Measurements from ENCODE around the gene NUDT17.

Gene NUDT17

DNA sequence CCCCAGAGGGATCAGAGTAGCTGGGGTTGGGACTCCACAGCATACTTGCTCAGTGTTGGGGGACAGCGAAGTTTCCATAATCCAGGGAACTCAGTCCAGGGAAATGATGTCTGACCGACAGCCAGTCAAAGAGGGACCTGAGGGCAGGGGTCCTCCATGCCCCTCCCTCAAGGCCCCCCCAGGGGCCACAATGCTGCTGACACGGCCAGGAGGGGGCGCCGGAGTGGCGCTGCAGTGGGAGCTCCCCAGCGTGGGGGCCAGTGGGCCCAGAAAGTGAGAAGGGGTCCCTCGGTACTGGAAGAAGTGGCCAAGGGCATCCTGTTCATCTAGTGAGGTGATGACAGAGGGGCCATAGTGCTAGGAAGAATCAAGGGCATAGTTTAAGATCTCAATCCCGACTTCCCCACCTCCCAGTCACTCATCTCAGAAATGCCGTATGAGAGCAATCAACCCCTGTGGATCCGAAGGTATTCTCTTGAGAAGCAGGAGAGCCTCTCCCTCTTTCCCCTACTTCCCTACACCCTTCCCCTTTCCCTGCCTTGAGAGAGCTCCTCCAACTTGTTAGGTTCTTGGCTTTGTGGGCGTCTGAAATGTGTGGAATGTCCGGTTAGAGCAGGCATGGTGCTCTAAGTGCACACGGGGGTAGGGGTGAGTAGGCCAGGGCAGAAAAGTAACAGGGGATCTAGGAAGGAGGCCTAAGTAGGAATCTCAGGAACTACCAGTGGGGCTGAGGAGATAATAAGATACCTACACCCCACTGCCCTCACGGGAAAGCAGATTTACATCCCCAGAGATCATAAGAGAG lies 4.1 kb downstream of the NUDT17 start:
- no peak for DNase-seq

DNA sequence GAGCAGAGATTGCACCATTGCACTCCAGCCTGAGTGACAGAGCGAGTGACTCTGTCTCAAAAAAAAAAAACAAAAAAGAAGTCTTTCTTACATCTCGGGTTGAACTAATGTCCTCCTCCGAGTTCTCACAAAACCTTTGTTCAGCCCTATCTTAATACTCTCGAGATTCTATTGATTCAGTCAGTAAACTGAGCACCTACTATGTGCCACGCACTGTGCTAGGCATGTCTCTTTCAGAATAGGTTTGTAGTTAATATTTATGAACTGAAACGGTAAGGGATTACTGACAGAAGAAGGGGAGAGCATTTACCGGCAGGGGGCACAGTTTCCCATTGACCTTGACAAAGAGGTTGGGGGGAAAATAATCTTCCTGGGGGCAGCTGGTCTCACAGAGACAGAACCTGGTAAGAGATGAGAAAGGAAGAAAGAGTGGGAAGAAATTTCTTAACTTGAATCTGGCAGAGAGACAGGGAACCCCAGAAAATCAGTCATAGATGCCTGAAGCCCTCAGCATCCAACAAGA lies 10.1 kb downstream of the NUDT17 start:
- DNase-seq = no peak

DNA sequence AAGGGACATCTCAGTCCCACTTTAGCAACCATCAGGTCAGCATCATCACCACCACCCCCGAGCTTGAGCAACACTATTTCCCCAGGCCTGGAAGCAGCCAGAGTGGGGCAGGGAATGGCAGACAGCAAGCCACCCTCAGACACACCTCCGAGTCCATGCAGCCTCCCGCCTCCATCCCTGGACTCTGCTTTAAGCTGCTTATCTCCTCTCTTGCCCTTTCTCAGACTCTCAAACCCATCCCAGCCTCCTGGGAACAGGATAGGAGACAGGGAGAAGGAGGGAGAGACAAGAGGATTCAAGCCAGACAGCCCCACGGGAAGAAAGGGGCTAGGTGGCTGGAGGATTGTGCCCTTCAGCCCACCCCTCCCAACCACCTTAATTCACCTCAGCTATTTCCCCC lies 11.7 kb downstream of the NUDT17 start:
- DNase-seq = no peak

DNA sequence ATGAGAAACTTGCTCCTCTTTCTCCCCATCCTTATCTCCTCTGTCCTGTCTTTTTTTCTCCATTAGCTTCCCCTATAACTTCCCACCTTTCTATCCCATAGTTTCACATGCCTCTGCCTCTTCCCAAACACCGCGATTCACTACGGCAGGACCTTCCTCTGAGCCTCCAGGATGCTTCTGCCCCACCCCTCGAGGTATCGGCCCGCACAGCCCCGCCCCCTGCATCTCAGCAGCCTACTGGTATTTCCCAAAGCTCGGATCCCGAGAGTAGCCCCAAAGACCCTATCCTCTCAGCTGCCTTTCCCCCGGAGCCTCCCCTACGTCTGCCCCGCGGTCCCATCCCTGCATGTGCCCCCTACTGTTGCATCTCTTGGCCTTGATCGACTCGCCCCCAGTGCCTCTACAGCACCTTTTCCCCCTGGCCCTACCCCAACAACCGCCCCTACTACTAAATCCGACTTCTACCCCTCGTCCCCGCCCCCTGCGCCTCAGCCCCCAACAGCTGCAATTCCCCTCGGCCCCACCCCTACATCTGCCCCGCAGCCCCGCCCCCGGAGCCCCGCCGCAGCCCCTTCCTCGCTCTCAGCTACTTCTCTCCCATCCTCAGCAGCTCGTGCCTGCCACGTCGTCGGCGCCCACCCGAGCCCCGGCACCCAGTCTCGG lies 12.9 kb downstream of the NUDT17 start:
- no peak for DNase-seq

DNA sequence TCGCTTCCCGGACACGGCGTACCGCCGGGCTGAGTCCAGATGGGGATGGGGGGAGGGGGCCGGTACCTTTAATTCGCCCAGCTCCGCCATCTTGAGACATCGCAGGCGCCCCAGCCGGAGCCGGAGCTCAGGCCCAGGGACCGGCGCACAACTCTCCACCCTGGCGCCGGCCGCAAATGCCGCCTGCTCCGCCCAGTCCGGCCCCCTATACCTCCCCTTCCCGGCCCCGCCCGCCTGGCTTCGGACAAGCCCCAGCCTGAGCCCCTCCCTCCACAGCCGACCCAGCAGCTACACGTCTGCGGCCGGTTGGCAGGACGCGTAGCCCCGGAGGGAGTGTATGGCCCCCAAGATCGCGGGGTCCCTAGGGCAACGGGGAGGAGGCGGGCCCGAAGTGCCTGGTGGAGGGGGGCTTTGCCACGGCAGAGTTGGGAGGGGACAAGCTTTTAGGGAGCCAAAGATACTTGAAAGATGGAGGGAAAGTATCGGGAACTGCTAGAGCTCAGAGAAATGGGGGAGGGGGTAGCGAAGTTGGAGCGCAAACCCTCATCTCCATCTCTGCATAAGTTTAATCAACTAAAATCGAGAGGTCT lies 13.6 kb downstream of the NUDT17 start, which contains the start of gene PIAS3:
Gene PIAS3 (minus strand): TSS at position 181 of the 590 bp plus-strand sequence. CDS start 91 bp downstream, at position 90.
- peak; percentile 89 for DNase-seq

DNA sequence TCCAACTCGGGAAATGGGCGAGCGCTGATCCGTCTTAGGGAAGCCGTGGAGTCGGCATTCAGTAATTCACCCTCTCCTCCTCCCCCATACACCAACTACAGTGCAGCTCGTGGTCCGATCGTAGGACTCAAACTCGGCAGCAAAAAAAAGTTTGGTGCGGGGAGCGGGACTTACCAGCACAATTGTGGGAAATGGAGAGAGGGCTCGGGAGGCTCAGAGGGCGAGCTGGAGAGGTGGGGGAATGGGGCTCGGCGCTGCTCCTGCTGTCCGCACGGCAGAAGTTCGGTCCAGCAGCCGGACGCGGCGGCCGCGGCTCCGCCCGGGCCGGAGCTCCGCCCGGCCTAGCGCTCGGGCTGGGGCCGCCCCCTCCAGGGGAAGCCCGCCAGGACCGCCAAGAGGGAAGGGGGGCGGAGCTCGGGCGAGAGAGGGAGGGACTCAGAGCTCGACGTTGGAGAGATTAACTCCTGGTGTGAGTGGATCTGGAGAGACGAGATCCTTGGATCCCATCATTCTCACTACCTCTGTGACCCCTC lies 14.1 kb downstream of the NUDT17 start:
- peak; percentile 82 for DNase-seq

DNA sequence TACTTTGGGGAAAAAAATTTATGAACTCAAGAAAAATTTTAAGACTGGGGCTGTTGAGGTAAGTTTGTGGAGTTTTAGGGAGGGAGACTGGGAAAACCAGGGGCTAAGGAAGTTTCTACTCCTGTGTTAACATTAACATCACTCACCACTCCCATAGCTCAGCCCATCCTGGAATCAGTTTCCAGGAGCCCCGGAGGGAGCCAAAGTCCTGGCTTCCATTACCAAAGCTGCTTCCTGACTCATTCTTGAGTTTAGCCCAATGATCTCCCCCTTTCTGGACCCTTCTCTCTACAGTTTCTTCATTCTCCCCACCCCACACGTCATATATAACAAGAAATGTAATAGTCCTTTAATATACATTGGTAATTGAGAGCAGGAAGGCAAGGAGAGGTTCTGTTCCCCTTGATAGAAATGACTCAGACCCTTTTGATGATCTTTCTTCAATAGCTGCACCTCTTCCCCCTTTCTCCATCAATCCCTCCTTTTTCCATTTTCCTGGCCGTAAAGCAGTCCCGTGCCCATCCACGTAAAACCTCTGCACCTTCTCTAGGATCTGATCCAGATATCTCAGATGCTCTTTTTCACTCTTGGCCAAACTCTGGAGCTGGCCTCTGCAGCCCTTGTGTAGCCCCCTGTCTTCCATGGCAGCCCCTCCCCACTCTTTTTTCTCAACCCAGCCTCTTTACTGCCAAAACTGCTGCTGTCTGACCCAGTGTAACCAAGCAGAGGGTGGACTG lies 18.0 kb downstream of the NUDT17 start:
- DNase-seq = no peak

DNA sequence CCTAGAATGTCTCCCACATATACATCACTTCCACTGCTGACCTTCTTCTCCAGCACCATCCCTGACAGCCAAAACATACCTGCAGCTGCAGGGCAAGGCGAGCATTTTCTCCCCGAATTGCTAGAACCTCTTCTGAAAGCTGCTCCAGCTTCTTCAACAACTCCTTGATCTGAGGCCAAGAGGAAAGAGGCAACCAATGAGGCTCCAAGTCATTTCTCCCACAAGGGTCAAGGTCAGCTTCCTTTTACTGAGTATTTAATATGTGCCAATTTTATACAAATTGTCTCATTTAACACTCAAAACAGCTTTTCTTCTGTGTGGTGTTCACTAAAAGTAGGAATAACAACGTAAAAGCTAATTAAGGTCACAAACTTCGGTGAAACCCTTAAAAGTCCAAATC lies 22.8 kb downstream of the NUDT17 start:
- DNase-seq = no peak

DNA sequence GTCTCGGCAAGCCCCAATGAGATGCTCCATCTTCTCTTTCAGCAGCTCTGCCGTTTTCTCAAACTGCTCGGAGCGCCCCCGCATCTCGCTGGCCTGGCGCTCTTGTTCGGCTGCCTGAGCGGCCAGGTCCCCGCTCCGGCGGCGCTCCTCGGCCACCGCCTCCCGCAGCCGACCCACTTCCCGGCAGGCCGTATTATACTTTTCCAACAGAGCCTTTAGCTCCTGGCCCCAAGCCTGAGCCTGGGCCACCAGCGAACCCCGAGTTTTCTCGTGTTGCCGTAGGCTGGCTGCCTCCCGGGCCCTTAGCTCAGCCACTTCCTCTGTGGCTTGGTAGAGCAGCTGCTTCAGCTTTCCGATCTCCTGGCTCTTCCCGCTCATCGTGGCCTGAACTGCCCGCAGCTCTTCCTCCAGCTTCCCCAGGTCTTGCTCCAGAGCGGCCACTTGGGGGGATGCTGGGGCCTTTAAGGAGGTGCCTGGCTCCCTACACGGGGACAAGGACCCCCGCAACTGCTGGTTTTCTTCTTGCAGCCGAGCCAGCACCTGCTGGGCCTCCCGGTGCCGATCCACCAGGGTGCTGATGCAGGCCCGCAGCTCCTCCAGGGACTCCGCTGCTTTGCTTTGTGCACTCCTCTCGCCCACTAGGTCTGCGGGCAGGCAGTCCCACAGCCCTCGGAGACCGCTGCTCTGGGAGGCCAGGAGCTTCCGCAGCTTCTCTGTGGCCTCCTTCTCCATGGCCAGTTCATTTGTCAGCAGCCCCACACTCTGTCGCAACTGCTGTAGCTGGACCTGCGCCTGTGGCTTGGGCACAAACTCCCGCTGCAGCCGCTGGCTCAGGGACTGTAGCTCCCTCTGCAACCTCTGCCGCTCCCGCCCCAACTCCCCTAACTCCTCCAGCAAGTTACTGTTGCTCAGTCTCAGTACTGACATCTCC lies 26.8 kb downstream of the NUDT17 start:
- no peak for DNase-seq

DNA sequence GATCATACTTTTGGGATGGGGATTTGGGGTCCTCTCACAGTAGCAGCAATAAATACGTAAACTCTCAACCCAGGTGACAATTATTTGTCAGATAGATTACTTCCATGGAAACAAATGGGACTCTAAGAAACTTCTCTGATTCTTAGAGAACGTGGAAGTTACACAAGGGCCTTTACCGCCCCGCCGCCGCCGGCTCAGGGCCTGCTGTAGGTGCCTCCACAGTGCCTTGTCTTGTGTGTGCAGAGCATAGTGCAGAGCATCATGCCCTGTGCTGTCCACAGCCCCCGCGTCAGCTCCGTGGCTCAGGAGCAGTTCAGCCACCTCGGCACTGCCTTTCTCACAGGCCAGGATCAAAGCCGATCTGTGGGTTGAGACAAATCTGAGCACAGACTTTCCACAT lies 29.2 kb downstream of the NUDT17 start:
- DNase-seq = no peak

DNA sequence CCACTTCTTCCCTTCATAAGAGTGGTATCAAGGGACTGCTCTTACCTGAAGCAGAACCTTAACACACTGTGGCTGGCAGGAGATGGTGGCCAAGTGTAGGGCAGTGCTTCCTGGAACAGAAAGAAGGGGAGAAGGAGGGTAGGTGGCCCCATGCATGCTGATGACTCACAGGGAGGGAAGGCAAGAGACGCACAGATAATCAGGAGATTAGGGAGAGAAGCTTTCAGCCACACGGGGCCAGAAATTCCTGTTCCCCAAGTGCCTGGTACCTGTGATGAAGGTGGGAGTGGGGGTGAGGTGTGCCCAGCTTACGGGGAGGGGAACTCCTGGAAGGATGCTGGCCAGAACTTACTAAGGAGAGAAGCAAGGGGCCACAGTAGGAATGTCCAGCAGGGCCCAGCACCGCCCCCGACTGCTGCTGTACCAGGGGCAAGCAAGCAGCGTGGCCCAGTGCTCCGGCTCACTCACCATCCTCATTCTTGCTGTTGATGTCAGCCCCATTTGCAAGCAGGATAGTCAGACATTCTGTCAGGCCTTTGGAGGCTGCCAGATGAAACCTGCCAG lies 32.6 kb downstream of the NUDT17 start:
- DNase-seq = no peak

DNA sequence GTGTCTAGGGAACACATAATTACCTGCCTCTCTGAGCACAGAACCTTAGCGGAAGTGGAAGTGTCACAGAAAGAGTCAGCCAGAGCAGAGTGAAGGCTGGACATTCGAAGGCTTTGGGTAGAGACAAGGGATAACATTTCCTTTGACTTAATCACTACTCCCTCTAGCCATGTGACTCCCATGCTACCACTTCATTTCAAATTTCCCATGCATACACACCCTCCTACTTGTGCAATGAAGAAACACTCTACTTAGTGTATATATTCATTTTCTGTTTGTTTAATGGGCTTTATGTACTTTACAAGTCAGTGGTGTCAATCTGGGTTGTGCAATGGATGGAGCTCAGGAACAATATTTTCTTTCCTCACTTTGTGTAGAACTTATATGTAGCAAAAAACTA lies 33.3 kb downstream of the NUDT17 start:
- DNase-seq = no peak

DNA sequence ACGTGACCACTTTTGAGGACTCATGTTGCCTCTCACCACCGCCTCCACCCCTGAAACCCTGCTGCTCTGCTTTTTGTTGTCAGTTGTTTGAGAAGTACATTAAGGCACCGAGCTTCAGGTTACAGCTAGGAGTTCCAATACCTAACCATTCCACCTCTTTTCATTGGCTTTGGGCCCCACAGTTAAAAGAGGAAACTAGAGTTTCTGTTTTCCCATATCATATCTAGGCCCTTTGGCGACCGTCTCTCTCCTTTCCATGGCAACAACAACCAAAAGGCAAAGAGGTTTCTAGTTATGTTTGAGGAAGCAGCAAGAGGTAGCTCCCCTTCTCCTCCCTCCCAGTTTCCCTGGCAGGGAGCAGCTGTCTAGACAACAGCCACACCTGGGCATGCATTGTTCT lies 34.3 kb downstream of the NUDT17 start:
- DNase-seq = no peak

DNA sequence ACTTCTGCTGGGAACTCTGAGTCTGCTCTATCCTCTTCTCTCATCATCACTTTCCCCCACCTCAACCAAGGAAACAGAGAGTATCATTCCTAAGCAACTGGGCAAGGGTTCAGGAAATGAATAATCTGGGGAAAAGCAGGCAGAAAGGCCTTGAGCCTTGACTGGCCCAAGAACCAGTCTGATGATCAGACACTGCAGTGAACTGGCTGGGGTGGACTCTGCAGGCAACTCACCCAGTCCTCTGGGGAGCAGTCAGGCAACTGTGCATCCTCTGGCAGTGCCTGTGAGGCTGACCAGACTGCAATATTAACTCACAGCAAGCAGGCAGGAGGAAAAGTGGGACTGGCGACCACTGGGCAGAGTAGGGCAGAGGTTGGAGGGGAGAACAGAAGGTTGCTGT lies 39.2 kb downstream of the NUDT17 start:
- no peak for DNase-seq

DNA sequence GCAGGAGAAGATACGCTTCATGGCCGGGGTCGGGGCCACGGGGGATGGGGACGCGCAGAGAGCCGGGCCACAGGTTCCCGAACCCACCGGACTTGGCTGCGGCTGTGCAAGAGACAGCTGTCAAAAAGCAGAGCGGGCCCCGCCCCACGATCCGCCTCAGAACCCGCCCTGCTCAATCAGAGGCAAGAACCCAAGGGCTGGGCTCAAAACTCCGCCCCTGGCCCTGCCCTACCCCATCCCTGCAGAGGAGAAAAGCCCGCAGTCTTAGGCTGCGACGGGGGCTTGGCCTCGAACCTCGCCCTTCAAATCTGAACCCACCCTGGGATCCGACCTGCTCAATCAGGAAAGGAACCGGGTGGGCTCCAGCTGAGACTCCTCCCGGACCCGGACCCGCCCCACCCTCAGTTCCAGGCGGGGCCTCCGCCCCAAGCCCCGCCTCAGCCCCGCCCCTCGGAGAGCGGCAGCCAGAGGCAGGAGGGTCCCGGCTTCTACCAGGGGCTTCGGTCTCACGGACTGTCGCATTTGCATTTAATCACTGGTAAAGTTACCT lies 40.4 kb downstream of the NUDT17 start, which contains the start of gene ANKRD35:
Gene ANKRD35 (minus strand): TSS at position 129 of the 550 bp plus-strand sequence. CDS start 108 bp downstream, at position 21.
- DNase-seq = peak; percentile 47

DNA sequence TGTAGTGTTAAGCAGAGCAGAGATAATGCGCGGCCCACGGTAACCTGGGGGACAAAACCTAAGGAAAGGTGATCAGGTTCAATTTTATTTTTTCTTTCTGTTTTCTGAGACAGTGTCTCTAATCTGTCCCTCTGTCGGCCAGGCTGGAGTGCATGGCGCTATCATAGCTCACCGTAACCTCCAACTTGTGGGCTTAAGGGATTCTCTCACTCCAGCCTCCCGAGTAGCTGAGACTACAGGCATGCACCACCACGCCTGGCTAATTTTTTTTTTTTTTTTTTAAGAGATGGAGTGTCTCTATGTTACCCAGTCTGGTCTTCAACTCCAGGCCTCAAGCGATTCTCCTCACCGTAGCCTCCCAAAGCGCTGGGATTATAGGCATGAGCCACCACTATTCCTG lies 41.0 kb downstream of the NUDT17 start:
- DNase-seq = no peak

DNA sequence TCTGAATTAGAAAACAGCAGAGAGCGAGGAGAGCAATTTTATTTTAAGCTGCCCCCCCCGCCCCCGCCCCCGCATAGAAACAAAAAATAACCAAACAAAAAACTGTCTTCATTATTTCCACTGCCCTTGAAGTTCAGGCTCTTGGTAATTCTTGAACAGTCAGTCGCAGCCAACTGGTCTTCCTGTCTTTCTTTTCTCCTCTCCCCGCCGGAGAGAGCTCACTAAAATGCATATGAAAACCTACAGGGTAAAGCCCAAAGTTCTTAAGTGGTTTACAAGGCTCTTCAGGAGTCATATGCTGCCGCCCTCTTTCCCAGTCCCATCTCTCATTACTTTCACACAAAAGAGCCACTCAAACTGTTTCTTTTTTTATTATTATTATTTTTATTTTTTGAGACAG lies 41.4 kb downstream of the NUDT17 start:
- DNase-seq = no peak

DNA sequence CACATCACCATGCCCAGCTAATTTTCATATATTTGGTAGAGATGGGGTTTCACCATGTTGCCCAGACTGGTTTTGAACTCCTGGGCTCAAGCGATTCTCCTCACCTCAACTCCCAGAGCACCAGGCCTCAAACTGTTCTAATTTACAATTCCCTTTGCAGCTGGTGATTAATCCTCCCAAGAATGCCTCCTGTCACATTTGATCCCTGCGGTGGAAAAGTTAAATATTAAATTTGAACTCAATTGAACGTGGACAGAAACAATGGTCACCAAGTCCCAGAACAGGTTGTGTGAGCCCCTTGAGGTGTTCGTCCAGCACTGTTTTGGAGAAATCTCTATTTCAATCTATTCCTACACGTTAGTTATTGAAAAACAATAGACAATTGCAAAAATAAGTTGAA lies 42.2 kb downstream of the NUDT17 start:
- DNase-seq = no peak

DNA sequence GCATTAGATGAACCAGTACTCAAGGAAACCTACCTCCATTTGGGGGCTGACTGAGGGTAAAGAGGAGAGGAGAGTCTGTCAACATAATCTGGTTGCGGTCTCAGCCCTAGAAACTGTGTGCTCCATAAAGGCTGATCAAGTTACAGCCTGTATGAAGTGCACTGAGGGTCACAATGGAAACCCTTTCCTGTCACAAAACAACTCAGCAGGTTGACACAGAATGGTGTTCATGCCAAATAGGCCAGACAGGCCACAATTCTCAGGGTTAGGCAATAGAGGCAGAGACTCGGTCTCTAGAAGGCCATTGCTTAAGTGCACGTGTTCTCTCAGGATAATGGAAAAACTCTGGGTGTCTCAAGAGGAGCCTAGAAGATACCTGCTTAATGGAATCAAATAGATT lies 44.3 kb downstream of the NUDT17 start:
- DNase-seq = no peak

DNA sequence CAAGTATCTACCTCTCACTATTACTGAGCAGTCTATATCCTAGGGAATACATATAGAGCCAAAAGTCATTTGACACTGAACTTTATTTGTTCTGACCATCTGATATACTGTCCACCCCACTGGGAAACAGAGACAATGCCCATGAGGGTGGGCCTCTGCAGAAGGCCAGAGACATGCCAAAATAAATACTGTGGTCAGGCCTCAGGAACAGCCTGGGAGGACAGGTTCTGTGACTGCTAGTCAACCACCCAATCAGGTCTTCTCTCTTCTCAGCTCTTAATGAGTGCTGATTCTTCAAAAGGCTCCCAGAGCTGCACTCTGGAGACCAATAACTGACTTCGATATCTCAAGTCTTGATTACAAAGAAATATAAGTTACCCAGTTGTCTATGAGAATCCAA lies 45.7 kb downstream of the NUDT17 start:
- DNase-seq = no peak

All from GOT3 (cell line).